Nephron progenitor cell (in vitro differentiated cells): ENCODE measurements around the gene CNTNAP2.

Source experiments
- DNase-seq: peaks from one replicate; pipeline ENCODE4 v3.0.0; 2021
- H3K27ac Mint-ChIP-seq: 2 replicates; pipeline ENCODE4 v1.8.0; 2021; ENCODE audit warnings: mild to moderate bottlenecking, moderate library complexity, mixed read lengths
- H3K27me3 Mint-ChIP-seq: 2 replicates; pipeline ENCODE4 v1.8.0; 2021; ENCODE audit warnings: mild to moderate bottlenecking, low read depth, mixed read lengths; ENCODE audit not compliant: poor library complexity
- H3K36me3 Mint-ChIP-seq: 2 replicates; pipeline ENCODE4 v1.8.0; 2021; ENCODE audit warnings: low read depth, mixed read lengths
- H3K4me1 Mint-ChIP-seq: 2 replicates; pipeline ENCODE4 v1.8.0; 2021; ENCODE audit warnings: mixed read lengths
- H3K4me3 Mint-ChIP-seq: 2 replicates; pipeline ENCODE4 v1.8.0; 2021; ENCODE audit warnings: mild to moderate bottlenecking, moderate library complexity, mixed read lengths
- H3K9me3 Mint-ChIP-seq: 2 replicates; pipeline ENCODE4 v1.8.0; 2021; ENCODE audit warnings: mild to moderate bottlenecking, moderate library complexity, mixed read lengths
- CTCF ChIP-seq: fragments of 200-600 bp; sonication (generic); IDR thresholded peaks from 2 replicates; pipeline ENCODE4 v1.5.0; 2021; ENCODE audit warnings: antibody characterized with exemption

The CNTNAP2 gene

DNA sequence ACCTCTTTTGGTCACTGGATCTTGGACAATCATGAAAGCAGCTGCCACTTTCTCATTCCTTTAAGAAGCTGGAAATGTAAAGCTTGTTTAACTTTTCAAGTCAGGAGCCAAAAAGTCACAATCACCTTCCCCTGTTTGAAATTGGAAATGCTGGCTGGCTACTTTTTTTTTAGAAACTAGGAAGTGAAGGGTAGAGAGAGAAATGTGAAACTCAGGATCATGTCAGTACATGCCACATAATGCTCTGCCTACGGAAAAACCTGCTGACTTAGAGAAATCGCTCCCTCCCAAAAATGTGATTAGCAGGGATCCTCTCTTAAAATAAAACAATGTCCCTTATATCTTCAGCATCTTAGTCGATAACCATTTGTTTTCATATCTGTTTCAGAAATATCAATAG is 2285.6 kb downstream of the CNTNAP2 start:
- no peak for TF ChIP-seq CTCF
- Mint-ChIP-seq H3K4me1 (peaks cover 10% of the 10 kb centered on the region), H3K27me3 (peaks cover 8% of the 10 kb centered on the region), H3K9me3 (no peaks in the 10 kb centered on the region), H3K36me3 (no peaks in the 10 kb centered on the region), H3K4me3 (no peak overlapping the region), H3K27ac (no peak overlapping the region)
- DNase-seq, result no peak

DNA sequence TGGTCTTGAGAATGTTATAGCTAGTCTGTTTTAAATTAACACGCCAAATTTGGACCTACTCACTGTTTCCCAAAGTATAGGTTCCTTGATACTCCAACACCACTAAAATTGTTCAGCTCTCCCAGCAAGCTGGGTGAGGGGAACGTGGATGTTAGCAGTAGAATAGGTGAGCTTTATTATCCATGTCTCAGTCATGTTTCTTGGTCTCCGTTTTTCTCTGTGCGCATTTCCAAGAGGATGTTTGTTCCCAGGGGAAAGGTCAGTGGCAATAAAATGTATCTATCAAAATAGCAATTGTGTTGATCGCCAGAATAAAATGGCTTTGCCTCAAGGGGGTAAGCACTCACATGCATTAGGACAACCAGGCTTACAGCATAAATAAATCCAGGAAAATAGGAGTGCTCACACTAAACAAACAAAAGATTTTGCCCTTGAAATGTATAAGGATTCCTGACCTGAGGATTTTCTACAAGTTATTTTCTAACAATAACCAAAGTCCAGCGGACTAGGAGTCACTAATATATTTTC is 2286.9 kb downstream of the CNTNAP2 start:
- Mint-ChIP-seq H3K36me3 (no peaks in the 10 kb centered on the region), H3K27me3 (peaks cover 4% of the 10 kb centered on the region), H3K4me3 (no peak overlapping the region), H3K9me3 (no peaks in the 10 kb centered on the region), H3K27ac (no peak overlapping the region), H3K4me1 (peaks cover 10% of the 10 kb centered on the region)
- DNase-seq, result no peak
- no peak for TF ChIP-seq CTCF

GRCh38 chr7:148408307-148408706 is 2291.7 kb downstream of the CNTNAP2 start:
- Mint-ChIP-seq H3K27ac (no peak overlapping the region), H3K4me3 (no peak overlapping the region), H3K4me1 (no peaks in the 10 kb centered on the region), H3K27me3 (no peaks in the 10 kb centered on the region), H3K9me3 (no peaks in the 10 kb centered on the region), H3K36me3 (peaks cover 13% of the 10 kb centered on the region)
- no peak for TF ChIP-seq CTCF
- DNase-seq, result no peak

- Mint-ChIP-seq H3K27me3 (no peaks in the 10 kb centered on the region), H3K4me1 (peaks cover 12% of the 10 kb centered on the region), H3K9me3 (no peaks in the 10 kb centered on the region), H3K4me3 (no peak overlapping the region), H3K36me3 (peaks cover 13% of the 10 kb centered on the region), H3K27ac (no peak overlapping the region)
- no peak for DNase-seq
- no peak for TF ChIP-seq CTCF
Observed at GRCh38 chr7:148410905-148411304, 2294.3 kb downstream of the CNTNAP2 start.

DNA sequence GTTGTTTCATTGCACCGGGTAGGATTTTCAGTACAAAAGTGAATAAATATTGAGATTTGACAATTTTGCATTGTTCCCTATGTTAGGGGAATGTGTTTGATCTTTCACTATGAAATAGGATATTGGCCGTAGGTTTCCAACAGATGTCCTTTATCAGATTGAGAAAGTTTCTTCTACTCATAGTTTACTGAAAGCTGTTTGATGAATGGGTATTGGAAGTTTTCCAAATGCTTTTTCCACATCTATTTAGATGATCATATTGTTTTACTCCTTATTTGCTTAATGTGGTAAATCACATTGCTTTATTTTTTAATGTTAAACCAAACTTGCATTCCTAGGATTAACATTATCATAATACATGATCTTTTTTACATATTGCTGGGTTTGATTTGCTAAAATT is 2296.1 kb downstream of the CNTNAP2 start:
- no peak for DNase-seq
- no peak overlapping the region for H3K4me3 Mint-ChIP-seq

More for the DNA sequence above, 2296.1 kb downstream of the CNTNAP2 start:
- no peak overlapping the region for H3K27ac Mint-ChIP-seq
- peaks cover 12% of the 10 kb centered on the region for H3K4me1 Mint-ChIP-seq
- TF ChIP-seq CTCF, result no peak
- H3K36me3 Mint-ChIP-seq, result peaks cover 13% of the 10 kb centered on the region
- no peaks in the 10 kb centered on the region for H3K9me3 Mint-ChIP-seq
- H3K27me3 Mint-ChIP-seq, result no peaks in the 10 kb centered on the region
